HG03280 (cell line): Measurements from ENCODE around the gene DNAAF5.

ENCODE experiments used
- ATAC-seq: cut with Tn5 transposase; IDR thresholded peaks from one replicate; pipeline ENCODE4 v1.9.1; 2021; ENCODE audit warnings: mild to moderate bottlenecking, moderate library complexity; ENCODE audit not compliant: unreplicated experiment

The DNAAF5 gene

GRCh38 chr7:831596-832166 is 105.2 kb downstream of the DNAAF5 start:
- peak; percentile 68 for ATAC-seq

- ATAC-seq: peak; percentile 48
These were observed 105.9 kb downstream of the DNAAF5 start, which contains the start of gene SUN1 for GRCh38 chr7:832167-832967. TSS of gene SUN1 (plus strand) at chr7:832476. CDS start at chr7:832525, 49 bp downstream.

DNA sequence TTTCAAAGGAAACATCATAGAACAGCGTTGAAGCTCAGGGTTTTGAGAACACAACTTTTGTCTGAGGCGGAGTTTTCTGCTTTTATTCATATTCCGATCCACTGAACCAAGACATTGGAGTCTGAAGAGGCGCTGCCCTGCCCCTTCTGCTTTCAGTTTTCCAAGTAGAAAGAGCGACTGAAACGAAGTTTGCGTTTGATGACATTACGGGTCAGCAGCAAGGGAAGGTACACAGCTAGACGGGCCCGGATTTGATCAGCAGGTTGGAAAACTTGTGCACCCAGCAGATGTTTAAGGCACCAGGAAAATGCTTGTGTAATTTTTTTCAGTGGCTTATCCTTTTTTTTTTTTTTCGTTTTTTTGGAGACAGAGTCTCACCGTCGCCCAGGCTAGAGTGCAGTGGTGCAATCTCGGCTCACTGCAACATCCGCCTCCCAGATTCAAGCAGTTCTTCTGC is 106.5 kb downstream of the DNAAF5 start:
- ATAC-seq: no peak

- no peak for ATAC-seq
These were observed 107.2 kb downstream of the DNAAF5 start for GRCh38 chr7:833601-834258.

- ATAC-seq: no peak
These were observed 107.8 kb downstream of the DNAAF5 start for GRCh38 chr7:834277-834676.

DNA sequence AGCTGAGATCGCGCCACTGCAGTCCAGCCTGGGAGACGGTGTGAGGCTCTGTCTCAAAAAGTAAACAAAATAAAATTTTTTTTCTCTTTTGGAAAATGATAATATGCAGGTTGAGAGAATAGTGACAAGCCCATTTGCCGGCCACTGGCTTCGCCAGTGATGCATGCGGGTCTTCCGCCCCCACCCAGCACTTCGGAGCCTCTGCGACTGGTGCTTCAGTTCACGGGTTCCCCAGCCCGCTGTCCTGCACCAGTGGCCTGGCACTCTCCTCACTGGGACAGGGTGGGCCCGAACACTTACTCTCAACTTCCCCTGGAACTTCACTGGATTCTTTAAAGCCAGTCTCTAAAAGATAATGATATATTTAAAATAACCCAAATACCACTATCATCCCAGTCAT is 108.5 kb downstream of the DNAAF5 start:
- ATAC-seq: no peak

- ATAC-seq: no peak
These were observed 109.2 kb downstream of the DNAAF5 start for GRCh38 chr7:835485-836401.
